GM18499 (cell line): ENCODE data around the gene SEPTIN3.

Source experiments
- ATAC-seq: cut with Tn5 transposase; IDR thresholded peaks from one replicate; pipeline ENCODE4 v1.9.1; 2021; ENCODE audit warnings: moderate number of reproducible peaks; ENCODE audit not compliant: insufficient read depth, unreplicated experiment

SEPTIN3 gene

GRCh38 chr22:41971431-41971830 lies 2.2 kb downstream of the SEPTIN3 start:
- no peak for ATAC-seq

- ATAC-seq = no peak
Observed at GRCh38 chr22:41974691-41975290, 5.5 kb downstream of the SEPTIN3 start.

GRCh38 chr22:41975299-41976069 lies 6.2 kb downstream of the SEPTIN3 start:
- ATAC-seq = no peak

GRCh38 chr22:41976070-41976901 lies 7.0 kb downstream of the SEPTIN3 start:
- no peak for ATAC-seq

GRCh38 chr22:41976961-41977566 lies 7.8 kb downstream of the SEPTIN3 start:
- ATAC-seq = no peak

GRCh38 chr22:41978732-41979131 lies 9.5 kb downstream of the SEPTIN3 start:
- no peak for ATAC-seq

DNA sequence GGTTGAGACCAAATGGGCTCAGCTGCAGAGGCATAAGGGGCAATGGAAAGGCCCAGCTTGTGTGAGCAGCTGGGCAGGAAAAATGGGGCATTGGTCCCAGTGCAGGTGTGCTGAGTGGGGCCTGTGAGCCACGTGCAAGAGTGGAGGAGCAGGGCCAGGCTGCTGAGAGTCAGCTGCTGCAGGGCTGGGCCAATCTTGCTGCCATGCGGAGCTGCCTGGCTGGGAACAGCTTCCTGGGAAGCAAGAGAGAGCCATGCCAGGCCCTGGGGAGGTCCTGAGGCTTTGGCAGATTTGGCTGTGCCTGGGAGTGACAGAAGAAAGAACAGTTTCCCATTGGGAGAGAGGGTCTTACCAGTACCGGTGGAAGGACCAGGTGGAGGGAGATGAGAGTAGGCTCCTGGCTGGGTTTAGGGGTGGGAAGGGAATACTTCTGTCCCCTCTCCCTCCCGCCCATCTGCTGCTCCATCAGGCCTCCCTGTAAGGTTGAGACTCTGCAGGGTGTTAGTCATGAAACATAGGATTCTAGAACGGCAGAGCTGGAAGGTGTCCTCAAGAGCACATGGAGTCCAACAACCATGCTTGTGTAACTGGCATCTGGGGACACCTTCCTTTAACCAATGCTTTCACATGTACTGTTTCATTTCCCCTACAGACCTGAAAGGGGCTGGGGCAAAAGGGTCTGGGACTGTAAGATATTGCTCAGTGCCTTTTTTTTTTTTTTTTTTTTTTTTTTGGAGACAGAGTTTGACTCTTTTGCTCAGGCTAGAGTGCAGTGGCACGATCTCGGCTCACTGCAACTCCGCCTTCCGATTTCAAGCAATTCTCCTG lies 10.4 kb downstream of the SEPTIN3 start:
- no peak for ATAC-seq

- ATAC-seq = no peak
Observed at GRCh38 chr22:41982865-41983264, 13.6 kb downstream of the SEPTIN3 start.

GRCh38 chr22:41983513-41984405 lies 14.5 kb downstream of the SEPTIN3 start:
- ATAC-seq = no peak

- ATAC-seq = no peak
Observed at GRCh38 chr22:41987276-41987675, 18.0 kb downstream of the SEPTIN3 start.

DNA sequence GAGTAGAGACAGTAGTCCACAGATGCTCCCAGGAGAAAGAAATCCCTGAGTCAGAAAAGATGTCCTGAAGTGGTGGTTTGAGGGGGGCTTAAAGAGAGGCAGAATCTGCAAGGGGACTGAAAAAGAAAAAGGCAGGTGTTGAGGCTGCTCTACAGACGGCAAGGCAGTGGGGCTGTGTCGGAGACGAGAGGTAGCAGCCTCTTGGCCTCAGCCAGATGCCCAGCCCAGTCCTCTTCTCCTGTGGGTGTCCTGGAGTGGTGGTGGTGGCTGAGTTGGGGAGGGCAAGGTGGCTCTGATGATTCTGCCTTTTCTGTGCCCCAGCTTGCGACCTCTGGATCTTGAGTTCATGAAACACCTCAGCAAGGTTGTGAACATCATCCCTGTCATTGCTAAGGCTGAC lies 20.0 kb downstream of the SEPTIN3 start:
- ATAC-seq = no peak

GRCh38 chr22:41991111-41991510 lies 21.9 kb downstream of the SEPTIN3 start:
- ATAC-seq = no peak

- ATAC-seq = no peak
Observed at GRCh38 chr22:41992496-41992895, 23.3 kb downstream of the SEPTIN3 start.

DNA sequence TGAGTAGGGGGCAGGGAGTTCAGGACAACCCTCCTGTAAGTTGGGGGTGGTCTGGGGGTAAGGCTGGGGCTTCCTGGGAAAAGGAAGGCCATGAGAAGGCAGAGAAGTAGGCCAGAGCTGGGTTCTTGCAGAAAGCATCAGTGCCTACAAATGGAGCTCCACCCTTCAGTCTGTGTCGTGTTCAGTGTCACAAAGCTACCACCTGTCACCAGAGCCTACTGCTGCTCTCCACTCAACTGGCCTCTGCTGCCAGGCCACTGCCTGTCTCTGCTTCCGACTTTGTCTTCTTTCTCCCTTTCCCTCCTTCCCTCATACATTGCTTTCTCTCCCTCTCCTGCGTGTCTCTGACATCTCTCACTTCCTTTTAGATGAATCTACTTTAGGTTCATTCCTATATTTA lies 26.0 kb downstream of the SEPTIN3 start:
- no peak for ATAC-seq

DNA sequence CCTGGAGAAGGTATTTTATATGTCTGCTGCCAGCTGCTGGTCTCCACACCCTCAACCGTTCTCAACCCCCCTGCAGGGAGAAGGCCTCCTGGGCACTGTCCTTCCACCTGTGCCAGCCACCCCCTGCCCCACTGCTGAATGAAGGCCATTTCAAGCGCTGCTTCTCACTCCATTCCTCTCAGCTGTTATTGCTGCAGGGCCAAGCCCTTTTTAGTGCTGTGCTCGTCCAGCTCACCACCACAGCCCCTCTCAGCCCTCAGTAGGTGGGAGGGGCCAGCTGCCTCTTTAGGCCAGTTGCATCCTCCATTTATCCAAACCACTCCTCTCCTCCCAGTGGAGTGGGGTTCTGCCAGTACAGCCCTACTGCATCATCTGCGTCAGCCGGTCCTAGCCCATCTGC lies 27.6 kb downstream of the SEPTIN3 start:
- ATAC-seq = no peak

DNA sequence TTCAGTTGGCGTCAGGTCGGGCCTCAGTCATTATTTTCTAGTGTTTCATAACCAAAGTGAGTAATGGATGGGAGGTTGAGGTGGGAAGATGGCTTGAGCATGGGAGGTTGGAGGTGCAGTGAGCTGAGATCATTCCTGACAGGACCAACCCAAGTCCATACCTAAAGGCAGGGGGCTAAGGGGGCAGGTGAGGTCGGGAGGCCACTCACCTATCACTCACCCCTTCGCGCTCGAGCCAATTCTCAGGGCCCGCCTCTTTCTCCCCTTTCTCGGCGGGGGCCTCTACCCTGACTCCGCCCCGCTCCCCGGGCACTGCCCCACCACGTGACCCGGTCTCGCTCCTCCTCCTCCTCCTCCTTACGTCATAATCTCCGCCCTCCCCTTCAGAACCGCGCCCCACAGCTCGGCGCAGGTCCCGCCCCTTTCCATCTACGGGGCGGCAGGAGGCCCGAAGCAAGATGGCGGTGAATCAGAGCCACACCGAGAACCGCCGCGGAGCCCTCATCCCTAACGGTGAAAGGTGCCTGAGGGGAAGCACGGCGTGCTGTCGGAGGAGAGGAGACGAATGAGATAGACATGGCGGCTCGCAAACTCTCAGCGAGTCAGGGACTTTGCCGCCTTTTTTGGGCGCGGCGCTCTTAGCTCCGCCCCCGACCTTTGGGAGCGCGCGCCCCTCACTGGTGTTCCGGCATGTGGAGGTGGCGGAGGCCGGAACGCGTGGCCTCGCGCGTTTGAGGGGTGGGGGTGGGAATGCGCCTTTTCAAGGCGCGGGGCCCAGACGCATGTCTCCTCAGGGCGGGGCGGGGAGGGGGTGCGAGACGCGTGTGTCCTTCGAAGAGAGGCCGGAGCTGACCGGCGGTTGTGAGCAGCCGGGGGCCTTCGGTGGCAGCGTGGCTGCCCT lies 29.4 kb downstream of the SEPTIN3 start, which contains the start of gene WBP2NL:
Gene WBP2NL, plus strand, starts transcription at position 428 of the 901 bp plus-strand sequence. Its CDS starts 31 bp downstream, at position 459.
- ATAC-seq = no peak

DNA sequence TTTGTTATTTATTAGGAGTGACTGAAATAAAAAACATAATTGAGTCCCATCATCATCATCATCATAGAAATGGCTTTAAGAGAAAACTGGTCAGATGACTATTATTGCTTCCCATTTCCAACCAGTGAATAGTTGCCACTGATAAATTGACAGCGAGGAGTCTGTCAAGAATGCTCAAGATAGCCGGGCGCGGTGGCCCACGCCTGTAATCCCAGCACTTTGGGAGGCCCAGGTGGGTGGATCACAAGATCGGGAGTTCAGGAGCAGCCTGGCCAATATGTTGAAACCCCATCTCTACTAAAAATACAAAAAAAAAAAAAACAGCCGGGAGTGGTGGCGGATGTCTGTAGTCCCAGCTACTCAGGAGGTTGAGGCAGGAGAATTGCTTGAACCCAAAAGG lies 31.2 kb downstream of the SEPTIN3 start:
- no peak for ATAC-seq

GRCh38 chr22:42001121-42001520 lies 31.9 kb downstream of the SEPTIN3 start:
- ATAC-seq = no peak
